ENCODE data around the gene TOMM40L.

TOMM40L gene

GRCh38 chr1:161225534-161226319, at the start of gene TOMM40L:
TOMM40L (plus strand) TSS chr1:161226060; CDS start chr1:161226490, 430 bp downstream.
- peak; percentile 80 for DNase-seq

GRCh38 chr1:161176468-161177111, 49.3 kb upstream of the TOMM40L start:
- no peak for DNase-seq

DNA sequence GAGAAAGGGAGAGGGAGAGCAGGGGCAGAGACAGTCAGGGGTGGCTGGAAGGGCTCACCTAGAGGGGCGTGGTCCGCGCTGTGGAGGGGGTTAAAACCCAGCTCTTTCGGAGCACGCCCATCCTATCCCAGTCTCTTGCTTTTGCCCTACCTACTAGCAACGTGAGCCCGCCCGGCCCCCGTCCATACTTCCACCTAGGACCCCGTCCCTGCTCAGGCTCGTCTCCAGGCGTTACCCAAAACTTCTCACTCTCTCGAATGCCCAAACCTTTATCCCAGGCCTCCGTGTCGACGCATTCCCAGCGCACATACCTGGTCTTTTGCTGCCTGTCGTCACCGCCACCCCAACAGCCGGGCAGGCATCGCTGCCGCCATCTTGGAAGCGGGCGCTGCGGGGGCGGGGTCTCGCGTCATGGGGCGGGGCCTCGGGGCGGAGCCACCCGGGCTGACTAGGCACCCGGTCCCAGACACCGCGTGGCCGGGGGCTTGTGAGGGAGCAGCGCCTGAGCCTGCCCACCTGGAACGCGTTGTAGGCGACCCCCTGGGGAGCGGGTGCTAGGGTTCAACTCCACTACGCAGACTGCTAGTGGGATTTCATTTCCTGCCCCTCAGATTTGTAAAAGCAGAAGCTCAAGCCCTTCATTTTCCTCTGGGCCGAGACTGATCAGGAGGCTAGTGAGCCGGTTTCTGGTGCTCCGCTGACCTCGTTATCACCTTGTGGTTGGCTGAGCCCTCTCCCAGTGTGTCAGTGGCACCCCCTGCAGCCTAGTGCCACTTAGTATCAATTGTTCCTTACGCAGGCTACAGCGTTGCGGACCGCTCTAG, 48.5 kb upstream of the TOMM40L start, which contains the start of gene B4GALT3:
TSS of gene B4GALT3 (minus strand) at position 396 of the 824 bp plus-strand sequence. CDS start 1,447 bp downstream, outside the sequence.
- DNase-seq, result peak; percentile 92

- DNase-seq, result no peak
Observed at GRCh38 chr1:161177936-161178244, 48.0 kb upstream of the TOMM40L start.

GRCh38 chr1:161179698-161180097, 46.2 kb upstream of the TOMM40L start:
- DNase-seq, result no peak

GRCh38 chr1:161180639-161181038, 45.2 kb upstream of the TOMM40L start:
- no peak for DNase-seq

- DNase-seq, result peak; percentile 51
Observed at GRCh38 chr1:161182214-161182613, 43.6 kb upstream of the TOMM40L start.

GRCh38 chr1:161185282-161185682, 40.6 kb upstream of the TOMM40L start:
- DNase-seq, result peak; percentile 71

GRCh38 chr1:161185732-161186311, 40.0 kb upstream of the TOMM40L start:
- DNase-seq, result no peak

DNA sequence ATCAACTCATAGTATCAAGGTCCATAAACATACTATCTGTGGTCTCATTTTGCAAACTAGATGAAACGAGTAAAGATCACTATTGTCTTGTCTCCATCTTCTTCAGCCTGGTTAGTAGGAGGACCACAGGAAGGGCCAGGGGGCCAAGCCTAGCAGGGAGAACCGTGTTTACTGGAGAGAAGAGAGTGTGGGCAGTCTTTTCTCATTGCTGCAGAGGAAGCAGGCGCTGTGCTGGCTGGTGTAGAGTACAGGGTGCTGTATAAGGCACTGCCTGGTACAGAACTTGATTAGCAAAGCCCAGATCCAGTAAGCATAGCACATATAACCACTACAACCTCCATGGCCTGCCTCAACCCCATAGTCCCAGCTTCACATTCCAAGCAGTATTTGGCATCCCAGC, 38.5 kb upstream of the TOMM40L start:
- DNase-seq, result no peak

DNA sequence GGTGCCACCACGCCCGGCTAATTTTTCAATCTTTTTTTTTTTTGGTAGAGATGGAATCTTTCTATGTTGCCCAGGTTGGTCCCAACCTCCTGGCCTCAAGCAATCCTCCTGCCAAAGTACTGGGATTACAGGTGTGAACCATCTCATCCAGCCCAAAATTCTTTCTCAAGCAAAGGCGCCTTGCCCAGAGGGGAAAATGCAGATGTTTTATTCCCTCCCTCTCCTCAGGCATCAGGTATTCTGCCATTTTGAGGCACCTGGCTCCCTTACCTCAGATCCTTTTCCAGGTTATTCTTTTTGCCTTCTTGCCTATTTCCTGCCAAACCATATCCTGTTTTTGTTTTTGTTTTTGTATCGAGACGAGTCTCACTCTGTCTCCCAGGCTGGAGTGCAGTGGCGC, 37.5 kb upstream of the TOMM40L start:
- no peak for DNase-seq

GRCh38 chr1:161189036-161189435, 36.8 kb upstream of the TOMM40L start:
- DNase-seq, result no peak

GRCh38 chr1:161190962-161191521, 34.8 kb upstream of the TOMM40L start:
- DNase-seq, result no peak

DNA sequence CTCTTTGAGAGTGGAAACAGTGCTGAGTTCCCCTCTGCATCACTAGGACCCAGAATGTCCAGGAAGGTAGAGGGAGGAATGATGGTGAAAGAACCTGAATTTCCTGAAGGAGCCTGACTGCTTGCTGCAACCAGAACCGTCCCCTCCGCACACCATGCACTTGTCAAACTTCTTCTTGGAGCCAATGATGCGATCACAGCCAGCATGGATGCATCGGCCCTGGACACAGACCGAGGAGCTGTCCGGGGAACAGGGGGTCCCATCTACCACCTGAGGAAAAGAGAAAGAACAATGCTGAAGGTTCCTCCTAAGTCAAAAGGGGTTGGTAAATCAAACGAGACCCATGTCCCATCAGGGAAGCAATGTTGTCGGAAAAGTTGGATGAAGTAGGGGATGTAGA, 33.9 kb upstream of the TOMM40L start:
- DNase-seq, result no peak

- DNase-seq, result peak; percentile 57
Observed at GRCh38 chr1:161192476-161193465, 33.1 kb upstream of the TOMM40L start.

GRCh38 chr1:161193561-161194235, 32.2 kb upstream of the TOMM40L start:
- no peak for DNase-seq

DNA sequence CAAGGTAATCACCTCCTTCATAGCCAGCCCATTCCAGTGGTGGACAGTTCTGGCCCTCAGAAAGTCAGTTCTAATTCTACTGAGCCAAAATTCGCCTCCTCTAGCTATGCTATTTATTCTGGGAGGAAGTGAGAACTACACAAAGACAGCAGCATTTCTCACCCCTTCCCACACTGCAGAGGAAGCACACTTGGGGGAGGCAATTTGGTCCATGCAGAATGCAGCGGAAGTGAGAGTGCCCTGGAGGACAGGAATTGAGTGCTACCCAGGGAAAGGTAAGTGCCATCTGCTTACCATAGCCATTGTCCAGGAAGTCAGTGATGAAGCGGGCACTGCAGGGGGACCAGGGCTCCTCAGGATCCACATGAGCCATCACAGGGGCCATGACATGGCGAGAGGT, 30.7 kb upstream of the TOMM40L start:
- DNase-seq, result no peak

DNA sequence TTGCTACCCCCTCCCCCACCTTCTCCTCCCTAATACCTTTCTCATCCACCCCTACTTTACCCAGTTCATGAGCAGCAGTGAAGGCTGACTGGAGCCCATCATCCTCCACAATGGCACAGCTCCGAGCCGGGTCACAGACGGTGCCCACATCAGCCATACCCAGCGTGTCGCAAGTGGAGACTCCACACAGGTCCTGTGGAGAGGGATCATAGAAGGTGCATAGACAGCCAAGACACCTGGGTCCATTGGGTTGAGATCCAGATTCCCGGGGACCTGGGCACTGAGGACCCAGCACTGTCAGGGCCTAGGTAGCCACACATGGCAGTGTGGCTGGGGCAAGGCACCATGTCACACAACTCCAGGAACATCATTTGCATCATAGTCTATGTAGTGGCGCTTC, 29.7 kb upstream of the TOMM40L start:
- DNase-seq, result no peak

DNA sequence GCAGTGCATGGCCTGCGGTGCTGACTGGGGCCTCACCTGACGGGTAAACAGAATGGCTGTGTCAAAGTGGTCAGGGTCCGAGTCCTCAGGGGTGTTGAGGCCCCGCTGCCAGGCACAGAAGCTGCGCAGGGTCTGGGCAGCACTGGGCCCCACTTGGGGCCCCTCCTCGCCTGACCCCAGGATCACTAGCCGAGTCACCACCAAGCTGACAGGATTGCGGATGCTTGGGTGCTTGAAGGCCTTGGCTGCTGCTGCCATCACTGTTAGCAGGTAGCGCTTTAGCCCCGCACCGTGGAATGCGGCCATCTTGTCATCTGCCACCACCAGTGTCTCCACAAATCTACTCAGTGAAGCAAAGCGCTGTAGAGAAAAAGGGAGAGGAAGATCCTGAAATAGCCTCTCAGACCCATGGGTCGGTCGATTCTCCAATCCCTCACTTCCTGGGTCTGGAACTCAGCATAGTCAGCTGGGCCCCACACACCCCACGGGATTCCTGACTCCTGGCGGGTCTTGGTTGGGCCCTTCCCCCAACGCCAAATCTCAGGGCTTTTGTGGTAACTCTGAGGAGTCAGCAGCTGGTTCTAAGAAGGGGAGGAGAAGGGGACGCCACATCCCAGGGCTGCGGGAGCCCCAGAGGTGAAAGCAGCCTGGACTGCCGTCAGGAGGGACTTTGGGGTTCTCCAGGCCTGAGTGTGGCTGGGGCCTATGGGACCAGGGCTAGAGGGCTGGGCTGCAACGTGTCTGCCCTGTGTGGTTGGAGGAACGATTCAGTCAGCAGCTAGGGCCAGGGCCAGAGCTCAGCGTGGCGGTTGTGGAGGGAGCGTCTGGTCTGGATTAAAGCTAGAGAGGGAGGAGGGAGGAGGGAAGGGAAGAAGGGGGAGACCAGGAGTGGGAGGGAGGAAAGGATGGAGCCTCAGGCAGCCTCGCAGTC, 29.1 kb upstream of the TOMM40L start:
- DNase-seq, result no peak
